Measurements from ENCODE around the gene PRPF19. TPM values are rescaled to one million over a fixed set of nuclear protein-coding genes. Genes with fewer than 3 reads are reported as not detected.

The PRPF19 gene
- polyA plus RNA-seq, 1 donor (not counting 4 experiments of a cell fraction or from before 2014, with no cell fraction given): 35.4 TPM

- Histone ChIP-seq H3K9me1 (ENCODE audit: control insufficient read depth, extremely low read depth, insufficient read depth, low read length) (no peaks in the 10 kb centered on the region), H4K20me1 (ENCODE audit: control insufficient read depth, extremely low read depth, insufficient read depth, low read length) (no peaks in the 10 kb centered on the region), H3K4me3 (ENCODE audit: control insufficient read depth in 2 of 3, extremely low read depth in 1 of 3, insufficient read depth in 2 of 3, low read depth in 1 of 3, low read length in 3 of 3) (no peak overlapping the region), H3K27ac (ENCODE audit: control insufficient read depth, insufficient read depth, low read length) (no peak overlapping the region), H3K4me1 (ENCODE audit: control insufficient read depth, extremely low read depth, insufficient read depth, low read length) (peaks cover 18% of the 10 kb centered on the region), H3K36me3 (ENCODE audit: control insufficient read depth in 2 of 2, extremely low read depth in 1 of 2, insufficient read depth in 2 of 2, low read length in 2 of 2) (peaks cover 0 to 4% of the 10 kb centered on the region in 2 experiments), H3K79me2 (ENCODE audit: control insufficient read depth, insufficient read depth, low read length) (no peaks in the 10 kb centered on the region), H3K4me2 (ENCODE audit: control insufficient read depth, extremely low read depth, insufficient read depth, low read depth, low read length) (no peak overlapping the region), H2AFZ (ENCODE audit: control insufficient read depth, low read length) (no peak overlapping the region), H3K9me3 (ENCODE audit: control insufficient read depth, low read depth, low read length) (no peaks in the 10 kb centered on the region), H3K27me3 (ENCODE audit: control insufficient read depth, extremely low read depth, insufficient read depth, low read length) (no peaks in the 10 kb centered on the region), H3K9ac (ENCODE audit: control insufficient read depth, extremely low read depth, insufficient read depth, low read length) (no peak overlapping the region)
- FAIRE-seq: no peak
- no peak for DNase-seq (ENCODE audit: low read depth, low spot score)
- TF ChIP-seq, protein P1, sequence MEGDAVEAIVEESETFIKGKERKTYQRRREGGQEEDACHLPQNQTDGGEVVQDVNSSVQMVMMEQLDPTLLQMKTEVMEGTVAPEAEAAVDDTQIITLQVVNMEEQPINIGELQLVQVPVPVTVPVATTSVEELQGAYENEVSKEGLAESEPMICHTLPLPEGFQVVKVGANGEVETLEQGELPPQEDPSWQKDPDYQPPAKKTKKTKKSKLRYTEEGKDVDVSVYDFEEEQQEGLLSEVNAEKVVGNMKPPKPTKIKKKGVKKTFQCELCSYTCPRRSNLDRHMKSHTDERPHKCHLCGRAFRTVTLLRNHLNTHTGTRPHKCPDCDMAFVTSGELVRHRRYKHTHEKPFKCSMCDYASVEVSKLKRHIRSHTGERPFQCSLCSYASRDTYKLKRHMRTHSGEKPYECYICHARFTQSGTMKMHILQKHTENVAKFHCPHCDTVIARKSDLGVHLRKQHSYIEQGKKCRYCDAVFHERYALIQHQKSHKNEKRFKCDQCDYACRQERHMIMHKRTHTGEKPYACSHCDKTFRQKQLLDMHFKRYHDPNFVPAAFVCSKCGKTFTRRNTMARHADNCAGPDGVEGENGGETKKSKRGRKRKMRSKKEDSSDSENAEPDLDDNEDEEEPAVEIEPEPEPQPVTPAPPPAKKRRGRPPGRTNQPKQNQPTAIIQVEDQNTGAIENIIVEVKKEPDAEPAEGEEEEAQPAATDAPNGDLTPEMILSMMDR (optimal IDR thresholded peaks at IDR 0.05 in 1 of 3, IDR thresholded peaks at IDR 0.05 in 1 of 3, conservative IDR thresholded peaks at IDR 0.05 in 1 of 3; ENCODE audit: extremely low read depth in 1 of 3, insufficient read depth in 2 of 3, low read length in 3 of 3): no peak
- TF ChIP-seq EZH2 (IDR thresholded peaks at IDR 0.05; ENCODE audit: low read length): no peak
- dilution Hi-C loops (cut with MboI; ENCODE audit: extremely low pct_ligation_motif_present, low sequenced_read_pairs): no loop called here
These were observed 35.2 kb upstream of the PRPF19 start for GRCh38 chr11:60941371-60942119.

DNA sequence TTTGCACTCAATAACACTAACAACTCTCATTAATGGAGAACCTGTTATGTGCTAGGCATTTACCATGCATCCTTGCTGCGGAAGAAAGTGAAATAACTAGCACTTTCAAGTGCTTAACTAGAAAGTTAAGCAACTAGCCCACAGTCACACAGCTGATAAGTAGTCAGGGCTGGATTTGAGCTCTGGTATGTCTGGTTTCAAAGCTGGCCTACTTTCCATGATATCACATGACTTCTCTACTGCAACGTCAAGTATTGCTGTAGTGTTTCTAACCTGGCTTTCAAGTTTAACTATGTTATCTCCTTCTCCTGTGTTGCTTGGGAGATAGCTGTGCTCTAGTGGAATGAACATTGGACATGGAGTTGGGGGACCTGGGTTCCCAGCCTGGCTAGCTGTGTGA lies 33.5 kb upstream of the PRPF19 start:
- FAIRE-seq: no peak
- dilution Hi-C loops (cut with MboI; ENCODE audit: extremely low pct_ligation_motif_present, low sequenced_read_pairs): no loop called here
- H3K4me2 ChIP-seq (ENCODE audit: control insufficient read depth, extremely low read depth, insufficient read depth, low read depth, low read length): no peak overlapping the region

More for the DNA sequence above, 33.5 kb upstream of the PRPF19 start:
- no peak overlapping the region for H3K9ac ChIP-seq (ENCODE audit: control insufficient read depth, extremely low read depth, insufficient read depth, low read length)
- H3K9me3 ChIP-seq (ENCODE audit: control insufficient read depth, low read depth, low read length): no peaks in the 10 kb centered on the region
- H3K4me1 ChIP-seq (ENCODE audit: control insufficient read depth, extremely low read depth, insufficient read depth, low read length): peaks cover 18% of the 10 kb centered on the region
- no peak for DNase-seq (ENCODE audit: low read depth, low spot score)
- H3K27me3 ChIP-seq (ENCODE audit: control insufficient read depth, extremely low read depth, insufficient read depth, low read length): no peaks in the 10 kb centered on the region
- H2AFZ ChIP-seq (ENCODE audit: control insufficient read depth, low read length): no peak overlapping the region
- H3K27ac ChIP-seq (ENCODE audit: control insufficient read depth, insufficient read depth, low read length): no peak overlapping the region
- H4K20me1 ChIP-seq (ENCODE audit: control insufficient read depth, extremely low read depth, insufficient read depth, low read length): no peaks in the 10 kb centered on the region
- H3K9me1 ChIP-seq (ENCODE audit: control insufficient read depth, extremely low read depth, insufficient read depth, low read length): no peaks in the 10 kb centered on the region
- no peaks in the 10 kb centered on the region for H3K79me2 ChIP-seq (ENCODE audit: control insufficient read depth, insufficient read depth, low read length)
- H3K36me3 ChIP-seq (ENCODE audit: control insufficient read depth in 2 of 2, extremely low read depth in 1 of 2, insufficient read depth in 2 of 2, low read length in 2 of 2): peaks cover 0 to 8% of the 10 kb centered on the region in 2 experiments
- no peak overlapping the region for H3K4me3 ChIP-seq (ENCODE audit: control insufficient read depth in 2 of 3, extremely low read depth in 1 of 3, insufficient read depth in 2 of 3, low read depth in 1 of 3, low read length in 3 of 3)
- TF ChIP-seq EZH2 (IDR thresholded peaks at IDR 0.05; ENCODE audit: low read length): no peak
- TF ChIP-seq, protein P1 (optimal IDR thresholded peaks at IDR 0.05 in 1 of 3, IDR thresholded peaks at IDR 0.05 in 1 of 3, conservative IDR thresholded peaks at IDR 0.05 in 1 of 3; ENCODE audit: extremely low read depth in 1 of 3, insufficient read depth in 2 of 3, low read length in 3 of 3): no peak
